H1 (cell line): ENCODE results near the gene RGS9. TPM values are rescaled to one million over a fixed set of nuclear protein-coding genes. Genes with fewer than 3 reads are reported as not detected.

ENCODE experiments used
- CTCF ChIA-PET: fragments of 300-600 bp; sonication (Branson Sonifier 250); formaldehyde crosslinking; loops from one replicate; lab custom pipeline; 2021; ENCODE audit not compliant: partially characterized antibody; lab: Charles Lee
- POLR2A ChIA-PET: fragments of 300-600 bp; sonication (Branson Sonifier 250); formaldehyde crosslinking; loops from one replicate; lab custom pipeline; 2021; ENCODE audit warnings: inconsistent platforms; ENCODE audit not compliant: partially characterized antibody; lab: Charles Lee
- DNase-seq, 2 experiments: peaks; one replicate each; pipeline versions ENCODE4 v3.0.0 to v3.0.0-alpha.2; 2010 to 2022; ENCODE audit warnings: low spot score in 2 of 2, low read depth in 1 of 2, mixed read lengths in 1 of 2
- FAIRE-seq: peaks from 2 replicates; lab custom pipeline; 2011; peaks lifted over from hg19 to GRCh38; lab: Jason Lieb, UNC
- H2AFZ ChIP-seq: 2 replicates; pipeline ENCODE4 v1.8.1; 2012; ENCODE audit warnings: low read length, inconsistent platforms
- H2AK5ac ChIP-seq: 2 replicates; pipeline ENCODE4 v1.6.1; 2013; ENCODE audit warnings: low read depth, low read length
- H2BK120ac ChIP-seq: replicated peaks from 2 replicates; pipeline ENCODE3; 2013; ENCODE audit warnings: low read depth, low read length, inconsistent platforms
- H2BK12ac ChIP-seq: 2 replicates; pipeline ENCODE4 v1.6.1; 2013; ENCODE audit warnings: low read depth, low read length
- H2BK15ac ChIP-seq: 2 replicates; pipeline ENCODE4 v1.6.1; 2013; ENCODE audit warnings: low read length
- H2BK20ac ChIP-seq: 2 replicates; pipeline ENCODE4 v1.6.1; 2013; ENCODE audit warnings: low read length
- H2BK5ac ChIP-seq: 2 replicates; pipeline ENCODE4 v1.6.1; 2013; ENCODE audit warnings: low read depth, low read length
- H3K14ac ChIP-seq: 2 replicates; pipeline ENCODE4 v1.6.1; 2013; ENCODE audit warnings: inconsistent platforms; ENCODE audit not compliant: insufficient read length
- H3K18ac ChIP-seq: 2 replicates; pipeline ENCODE4 v1.6.1; 2013; ENCODE audit warnings: low read length; ENCODE audit errors: extremely low read depth
- H3K23ac ChIP-seq: 2 replicates; pipeline ENCODE4 v1.6.1; 2013; ENCODE audit warnings: inconsistent platforms; ENCODE audit not compliant: insufficient read length
- H3K23me2 ChIP-seq: 2 replicates; pipeline ENCODE4 v1.6.1; 2013; ENCODE audit warnings: low read depth, low read length
- H3K27ac ChIP-seq: 2 replicates; pipeline ENCODE4 v1.6.1; 2011; ENCODE audit warnings: low read depth, low read length, inconsistent platforms
- H3K27me3 ChIP-seq, 4 experiments: replicated peaks in 1 of 4; 1 replicate in 1 of 4; 2 replicates in 3 of 4; pipeline versions ENCODE4 v1.6.1 to v1.8.1; 2011 to 2013; ENCODE audit warnings: low read length in 3 of 4, mild to moderate bottlenecking in 3 of 4, inconsistent platforms in 2 of 4, mixed read lengths in 2 of 4, moderate library complexity in 1 of 4; ENCODE audit not compliant: control insufficient read depth in 3 of 4, insufficient read depth in 3 of 4; ENCODE audit errors: extremely low read depth in 1 of 4
- H3K36me3 ChIP-seq, 4 experiments: 2 replicates each; pipeline versions ENCODE4 v1.6.1 to v1.8.1; 2011 to 2013; ENCODE audit warnings: mild to moderate bottlenecking in 4 of 4, low read length in 3 of 4, moderate library complexity in 2 of 4, control low read depth in 1 of 4, inconsistent platforms in 1 of 4; ENCODE audit not compliant: insufficient read depth in 4 of 4, control insufficient read depth in 2 of 4
- H3K4ac ChIP-seq: replicated peaks from 2 replicates; pipeline ENCODE3; 2013; ENCODE audit warnings: low read length, low read depth, mixed read lengths, inconsistent platforms; ENCODE audit not compliant: insufficient read length
- H3K4me1 ChIP-seq, 4 experiments: replicated peaks in 1 of 4; 1 replicate in 1 of 4; 2 replicates in 3 of 4; pipeline versions ENCODE4 v1.6.1 to v1.8.1; 2011 to 2013; ENCODE audit warnings: low read length in 3 of 4, inconsistent platforms in 2 of 4, mixed read lengths in 1 of 4; ENCODE audit not compliant: insufficient read depth in 4 of 4, control insufficient read depth in 3 of 4
- H3K4me2 ChIP-seq, 2 experiments: 2 replicates each; pipeline versions ENCODE4 v1.6.1 to v1.8.1; 2011 to 2013; ENCODE audit warnings: low read depth in 2 of 2, low read length in 2 of 2, control low read depth in 1 of 2, inconsistent platforms in 1 of 2, mild to moderate bottlenecking in 1 of 2; ENCODE audit not compliant: insufficient read depth in 1 of 2
- H3K4me3 ChIP-seq, 4 experiments: fragments of 200-600, 300-600 bp in 1 of 4; sonication (generic), shearing (Covaris generic), sonication (Bioruptor Twin) in 1 of 4; 2 replicates each; pipeline versions ENCODE4 v1.5.1 to v1.8.1; 2011 to 2016; ENCODE audit warnings: low read length in 4 of 4, low read depth in 3 of 4, control low read depth in 2 of 4, inconsistent platforms in 2 of 4, mild to moderate bottlenecking in 2 of 4, mixed read lengths in 1 of 4, moderate library complexity in 1 of 4; ENCODE audit not compliant: insufficient read depth in 2 of 4; ENCODE audit errors: extremely low read depth in 1 of 4
- H3K56ac ChIP-seq: replicated peaks from 2 replicates; pipeline ENCODE3; 2013; ENCODE audit warnings: low read depth, mild to moderate bottlenecking, mixed read lengths, low read length, inconsistent platforms; ENCODE audit not compliant: insufficient read length
- H3K79me1 ChIP-seq: 2 replicates; pipeline ENCODE4 v1.6.1; 2013; ENCODE audit warnings: low read depth, low read length, control low read depth
- H3K79me2 ChIP-seq, 2 experiments: 2 replicates each; pipeline versions ENCODE4 v1.6.1 to v1.8.1; 2012 to 2013; ENCODE audit warnings: low read length in 2 of 2, mild to moderate bottlenecking in 2 of 2, inconsistent platforms in 1 of 2; ENCODE audit not compliant: insufficient read depth in 2 of 2, control insufficient read depth in 1 of 2
- H3K9ac ChIP-seq, 4 experiments: replicated peaks in 1 of 4; 1 replicate in 1 of 4; 2 replicates in 3 of 4; pipeline versions ENCODE4 v1.6.1 to v1.8.1; 2011 to 2013; ENCODE audit warnings: low read depth in 3 of 4, low read length in 3 of 4, control low read depth in 2 of 4, mild to moderate bottlenecking in 2 of 4, moderate library complexity in 2 of 4, inconsistent platforms in 1 of 4; ENCODE audit errors: extremely low read depth in 1 of 4
- H3K9me3 ChIP-seq, 2 experiments: 2 replicates each; pipeline versions ENCODE4 v1.6.1 to v1.8.1; 2012 to 2013; ENCODE audit warnings: mild to moderate bottlenecking in 2 of 2, moderate library complexity in 2 of 2, control low read depth in 1 of 2, inconsistent platforms in 1 of 2, low read depth in 1 of 2, low read length in 1 of 2, mixed read lengths in 1 of 2; ENCODE audit not compliant: insufficient read depth in 2 of 2
- H4K20me1 ChIP-seq, 2 experiments: replicated peaks in 1 of 2; 2 replicates each; pipeline versions ENCODE3 to v1.8.1; 2011 to 2013; ENCODE audit warnings: inconsistent platforms in 2 of 2, low read length in 2 of 2, mild to moderate bottlenecking in 1 of 2; ENCODE audit not compliant: insufficient read depth in 2 of 2, control insufficient read depth in 1 of 2
- H4K5ac ChIP-seq: 2 replicates; pipeline ENCODE4 v1.6.1; 2013; ENCODE audit warnings: low read length, low read depth, mixed read lengths, inconsistent platforms; ENCODE audit not compliant: insufficient read length
- H4K8ac ChIP-seq: 2 replicates; pipeline ENCODE4 v1.8.0; 2013; ENCODE audit warnings: mild to moderate bottlenecking, moderate library complexity, low read length, inconsistent platforms; ENCODE audit not compliant: insufficient read depth; ENCODE audit errors: extremely low read depth
- H4K91ac ChIP-seq: replicated peaks from 2 replicates; pipeline ENCODE3; 2013; ENCODE audit warnings: low read length, mixed read lengths, inconsistent platforms; ENCODE audit not compliant: insufficient read length
- BACH1 ChIP-seq: IDR thresholded peaks from 2 replicates; pipeline ENCODE4 v1.6.1; 2012; ENCODE audit warnings: low read length, improper control_type of control experiment
- EP300 ChIP-seq, 2 experiments: IDR thresholded peaks; 1 replicate in 1 of 2; 2 replicates in 1 of 2; pipeline ENCODE4 v1.6.1; 2011 to 2012; ENCODE audit warnings: low read depth in 2 of 2, low read length in 2 of 2, mild to moderate bottlenecking in 2 of 2, borderline replicate concordance in 1 of 2, inconsistent platforms in 1 of 2, moderate library complexity in 1 of 2
- NRF1 ChIP-seq: IDR thresholded peaks from 2 replicates; pipeline ENCODE4 v1.6.1; 2011; ENCODE audit warnings: mild to moderate bottlenecking, low read depth, low read length, improper control_type of control experiment
- POLR2AphosphoS5 ChIP-seq: IDR thresholded peaks from 2 replicates; pipeline ENCODE4 v1.6.1; 2011; ENCODE audit warnings: low read depth, low read length
- SP4 ChIP-seq: IDR thresholded peaks from 2 replicates; pipeline ENCODE4 v1.6.1; 2012; ENCODE audit warnings: low read length, inconsistent platforms
- WGBS, 2 experiments: shearing (Covaris generic) in 1 of 2; methylation state at CpG; one replicate each; pipeline versions ENCODE4 v1.1.6 to v1.1.7; 2013 to 2015; ENCODE audit warnings: low lambda C conversion rate in 2 of 2, mixed read lengths in 2 of 2, inconsistent platforms in 1 of 2, low coverage in 1 of 2, missing lambda C conversion rate in 1 of 2; ENCODE audit not compliant: insufficient replicate concordance in 2 of 2, insufficient coverage in 1 of 2, insufficient read length in 1 of 2; ENCODE audit errors: extremely low coverage in 1 of 2, missing lambda C conversion rate in 1 of 2; 5-methylcytosine and 5-hydroxymethylcytosine counted together
- polyA plus RNA-seq, 7 experiments: library from polyadenylated mRNA; depleted of rRNA in 3 of 7; stranded (reverse) in 5 of 7; unstranded in 2 of 7; fragments of >200 nt in 5 of 7; fragments of 200-250 nt in 2 of 7; gene quantifications; 1 replicate in 5 of 7; 2 replicates in 1 of 7; 4 replicates in 1 of 7; pipeline versions ENCODE4 v1.2.1 to v1.2.3, GENCODE V29; 2011 to 2013; ENCODE audit warnings: missing spikeins in 2 of 7, mixed read lengths in 2 of 7
- total RNA-seq: library from RNA; stranded (reverse); fragmentation: NEBNext Ultra II Directional; extraction: Animal tissue kit (Norgen Biotek cat#: 25700); gene quantifications from 2 replicates; pipeline ENCODE4 v1.2.1, GENCODE V29; 2021

The RGS9 gene
- total and polyA plus RNA-seq, 2 of the 8 experiments (the other 6 are each of a cell fraction or from before 2014, with no cell fraction given) = 8.9 to 20.5 TPM

DNA sequence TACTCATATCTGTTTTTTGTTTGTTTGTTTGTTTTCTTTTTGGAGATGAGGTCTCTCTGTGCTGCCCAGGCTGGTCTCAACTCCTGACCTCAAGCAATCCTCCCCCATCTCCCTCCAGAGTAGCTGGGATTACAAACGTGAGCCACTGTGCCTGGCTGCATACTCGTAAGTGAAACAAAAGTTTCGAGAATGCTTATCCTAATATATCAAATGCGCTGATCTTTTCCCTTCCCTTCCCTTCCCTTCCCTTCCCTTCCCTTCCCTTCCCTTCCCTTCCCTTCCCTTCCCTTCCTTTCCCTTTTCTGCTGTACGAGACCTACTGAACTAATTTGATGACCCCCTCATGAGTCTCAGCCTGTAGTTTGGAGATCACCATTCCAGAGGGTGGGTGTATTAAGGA is 122.1 kb downstream of the RGS9 start:
- H3K79me2 ChIP-seq = no peaks in the 10 kb centered on the region
- TF ChIP-seq BACH1 (no peak), NRF1 (no peak), SP4 (no peak), POLR2AphosphoS5 (no peak), EP300 (IDR thresholded peaks at IDR 0.05; ENCODE audit: borderline replicate concordance in 1 of 2, low read depth in 2 of 2, low read length in 2 of 2) (no peak)
- no peak overlapping the region for H3K23ac ChIP-seq
- H3K9me3 ChIP-seq = no peaks in the 10 kb centered on the region
- H3K4me2 ChIP-seq = no peak overlapping the region
- H2AK5ac ChIP-seq = no peak overlapping the region
- no peaks in the 10 kb centered on the region for H3K79me1 ChIP-seq
- no peak overlapping the region for H2BK12ac ChIP-seq
- no peak overlapping the region for H4K8ac ChIP-seq
- no peak overlapping the region for H3K27ac ChIP-seq
- FAIRE-seq (no peak), DNase-seq (no peak)
- no peak overlapping the region for H2BK15ac ChIP-seq
- H2BK120ac ChIP-seq = no peak overlapping the region
- no peak overlapping the region for H3K4me3 ChIP-seq
- CTCF ChIA-PET = no interaction called here
- H3K9ac ChIP-seq = no peak overlapping the region
- no peaks in the 10 kb centered on the region for H3K4me1 ChIP-seq
- H2BK5ac ChIP-seq = no peak overlapping the region
- no peaks in the 10 kb centered on the region for H4K20me1 ChIP-seq
- H2BK20ac ChIP-seq = no peak overlapping the region
- no peak overlapping the region for H4K91ac ChIP-seq
- no peak overlapping the region for H3K4ac ChIP-seq
- H3K14ac ChIP-seq = no peak overlapping the region
- no peak overlapping the region for H3K18ac ChIP-seq
- H3K23me2 ChIP-seq = no peaks in the 10 kb centered on the region; the same call in 1 of the 2 replicates
- H3K56ac ChIP-seq = no peak overlapping the region
- H4K5ac ChIP-seq = no peak overlapping the region
- H3K27me3 ChIP-seq = no peaks in the 10 kb centered on the region
- 82% methylated on average over 3 of the region's 5 CpGs; no CpG with 5 or more reads in 1 of the 2 experiments for WGBS, 2 experiments
- no peak overlapping the region for H2AFZ ChIP-seq
- POLR2A ChIA-PET = no interaction called here
- no peaks in the 10 kb centered on the region for H3K36me3 ChIP-seq
